ENCODE results near the gene GAGE12H.
"Not testable (repeated sequence)": the region's sequence is repeated elsewhere in the genome, so short reads cannot be mapped to it uniquely, and the experiment has no call there.

DNA sequence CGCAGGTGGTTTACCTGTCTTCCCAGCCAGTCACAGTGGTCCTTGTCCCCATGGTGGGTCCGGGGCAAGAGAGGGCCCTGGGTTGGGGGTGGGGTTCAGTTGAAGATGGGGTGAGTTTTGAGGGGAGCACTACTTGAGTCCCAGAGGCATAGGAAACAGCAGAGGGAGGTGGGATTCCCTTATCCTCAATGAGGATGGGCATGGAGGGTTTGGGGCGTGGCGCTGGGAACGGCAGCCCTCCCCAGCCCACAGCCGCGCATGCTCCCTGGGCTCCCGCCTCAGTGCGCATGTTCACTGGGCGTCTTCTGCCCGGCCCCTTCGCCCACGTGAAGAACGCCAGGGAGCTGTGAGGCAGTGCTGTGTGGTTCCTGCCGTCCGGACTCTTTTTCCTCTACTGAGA is at the start of gene GAGE12H:
- TF ChIP-seq, protein P1, sequence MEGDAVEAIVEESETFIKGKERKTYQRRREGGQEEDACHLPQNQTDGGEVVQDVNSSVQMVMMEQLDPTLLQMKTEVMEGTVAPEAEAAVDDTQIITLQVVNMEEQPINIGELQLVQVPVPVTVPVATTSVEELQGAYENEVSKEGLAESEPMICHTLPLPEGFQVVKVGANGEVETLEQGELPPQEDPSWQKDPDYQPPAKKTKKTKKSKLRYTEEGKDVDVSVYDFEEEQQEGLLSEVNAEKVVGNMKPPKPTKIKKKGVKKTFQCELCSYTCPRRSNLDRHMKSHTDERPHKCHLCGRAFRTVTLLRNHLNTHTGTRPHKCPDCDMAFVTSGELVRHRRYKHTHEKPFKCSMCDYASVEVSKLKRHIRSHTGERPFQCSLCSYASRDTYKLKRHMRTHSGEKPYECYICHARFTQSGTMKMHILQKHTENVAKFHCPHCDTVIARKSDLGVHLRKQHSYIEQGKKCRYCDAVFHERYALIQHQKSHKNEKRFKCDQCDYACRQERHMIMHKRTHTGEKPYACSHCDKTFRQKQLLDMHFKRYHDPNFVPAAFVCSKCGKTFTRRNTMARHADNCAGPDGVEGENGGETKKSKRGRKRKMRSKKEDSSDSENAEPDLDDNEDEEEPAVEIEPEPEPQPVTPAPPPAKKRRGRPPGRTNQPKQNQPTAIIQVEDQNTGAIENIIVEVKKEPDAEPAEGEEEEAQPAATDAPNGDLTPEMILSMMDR (IDR thresholded peaks at IDR 0.05) = not testable (repeated sequence)
- TF ChIP-seq POLR2A, POLR2AphosphoS5 (IDR thresholded peaks at IDR 0.05): not testable (repeated sequence)

Measured in prostate gland (tissue), 2 donors.